Tibial artery (tissue), 4 donors: ENCODE measurements around the gene SF3B6.

Experiments used
- DNase-seq, 2 donors: peaks; one replicate each; pipeline ENCODE4 v3.0.0-alpha.2; 2019
- H3K27ac ChIP-seq, 2 donors: fragments of 200-600 bp; sonication (generic) in 1 of 2; 1 replicate in 1 of 2; 2 replicates in 1 of 2; pipeline ENCODE4 v1.5.1; 2018 to 2019; ENCODE audit warnings: mild to moderate bottlenecking in 1 of 2
- H3K27me3 ChIP-seq, 2 donors: fragments of 200-600 bp; sonication (generic) in 1 of 2; one replicate each; pipeline versions ENCODE4 v1.5.1 to v1.6.0; 2016 to 2019
- H3K36me3 ChIP-seq, 3 donors: fragments of 200-600 bp; sonication (generic) in 2 of 3; one replicate each; pipeline ENCODE4 v1.5.1; 2016 to 2019; ENCODE audit warnings: mild to moderate bottlenecking in 2 of 3
- H3K4me1 ChIP-seq, 4 donors: fragments of 200-600 bp; sonication (generic) in 2 of 4; 1 replicate in 3 of 4; 2 replicates in 1 of 4; pipeline ENCODE4 v1.5.1; 2016 to 2019
- H3K4me3 ChIP-seq, 2 donors: fragments of 200-600 bp; sonication (generic) in 1 of 2; 1 replicate in 1 of 2; 2 replicates in 1 of 2; pipeline ENCODE4 v1.5.1; 2018 to 2019; ENCODE audit warnings: mild to moderate bottlenecking in 2 of 2
- H3K9me3 ChIP-seq, 3 donors: fragments of 200-600 bp; sonication (generic) in 1 of 3; one replicate each; pipeline ENCODE4 v1.5.1; 2016 to 2019
- CTCF ChIP-seq, 2 experiments: fragments of 200-600 bp in 1 of 2; fragments of 450-650 bp in 1 of 2; IDR thresholded peaks; one replicate each; pipeline ENCODE4 v1.5.1; 2017 to 2019; ENCODE audit warnings: antibody characterized with exemption in 2 of 2, mild to moderate bottlenecking in 1 of 2, moderate library complexity in 1 of 2
- intact Hi-C: fragments of 100-400 bp; cut with DNase I; formaldehyde crosslinking; loops from one replicate; pipeline ENCODE4 v1.15.0; 2023; ENCODE audit warnings: low total_unique reads

Gene SF3B6

DNA sequence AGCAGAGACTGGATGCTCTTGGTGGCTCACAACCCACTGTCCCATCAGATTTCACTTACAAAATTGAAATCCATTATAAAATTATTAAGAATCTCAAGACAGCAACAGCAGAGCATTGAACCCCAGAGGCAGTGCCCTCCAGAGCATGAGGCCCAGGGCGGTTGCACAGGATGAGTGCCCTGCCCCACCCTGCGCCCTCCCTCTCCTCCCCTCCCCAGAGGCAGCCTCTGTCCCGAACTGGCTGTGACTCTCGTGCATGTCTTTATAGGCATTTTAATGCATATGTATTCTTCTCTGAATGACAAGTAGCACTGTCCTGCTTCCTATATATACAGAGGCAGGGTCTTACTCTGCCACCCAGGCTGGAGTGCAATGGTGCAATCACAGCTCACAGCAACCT lies 55.9 kb downstream of the SF3B6 start:
- H3K27me3 ChIP-seq: no peaks in the 10 kb centered on the region
- intact Hi-C loops: no loop called here
- TF ChIP-seq CTCF (IDR thresholded peaks at IDR 0.05): no peak
- H3K4me1 ChIP-seq: no peaks in the 10 kb centered on the region
- peaks cover 0 to 40% (median 15%) of the 10 kb centered on the region in 3 donors for H3K36me3 ChIP-seq
- H3K9me3 ChIP-seq: no peaks in the 10 kb centered on the region
- DNase-seq: no peak
- no peak overlapping the region for H3K27ac ChIP-seq
- H3K4me3 ChIP-seq: no peak overlapping the region

DNA sequence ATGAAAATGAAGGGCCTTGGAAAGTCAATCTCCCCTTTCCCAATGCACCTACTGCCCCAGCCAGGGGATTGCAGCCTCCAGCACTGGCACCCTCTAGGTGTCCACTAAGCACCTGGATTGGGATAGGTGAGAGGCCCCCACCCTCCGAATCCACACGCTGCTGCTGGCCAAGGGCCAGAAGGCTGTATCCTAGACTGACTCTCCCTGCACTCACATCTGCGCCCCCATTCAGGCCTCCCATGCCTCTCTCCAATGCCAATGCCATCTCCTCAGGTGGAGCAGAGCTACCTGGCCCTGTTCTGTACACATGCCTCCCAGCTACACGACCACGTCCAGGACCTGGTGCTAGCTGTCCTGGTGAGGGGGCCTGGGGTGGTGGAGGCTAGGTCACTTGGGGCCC lies 56.4 kb downstream of the SF3B6 start:
- Histone ChIP-seq H3K4me3 (no peak overlapping the region), H3K36me3 (peaks cover 0 to 35% (median 12%) of the 10 kb centered on the region in 3 donors), H3K27me3 (no peaks in the 10 kb centered on the region), H3K27ac (no peak overlapping the region), H3K4me1 (no peaks in the 10 kb centered on the region), H3K9me3 (no peaks in the 10 kb centered on the region)
- TF ChIP-seq CTCF (IDR thresholded peaks at IDR 0.05): no peak
- intact Hi-C loops: no loop called here
- no peak for DNase-seq

DNA sequence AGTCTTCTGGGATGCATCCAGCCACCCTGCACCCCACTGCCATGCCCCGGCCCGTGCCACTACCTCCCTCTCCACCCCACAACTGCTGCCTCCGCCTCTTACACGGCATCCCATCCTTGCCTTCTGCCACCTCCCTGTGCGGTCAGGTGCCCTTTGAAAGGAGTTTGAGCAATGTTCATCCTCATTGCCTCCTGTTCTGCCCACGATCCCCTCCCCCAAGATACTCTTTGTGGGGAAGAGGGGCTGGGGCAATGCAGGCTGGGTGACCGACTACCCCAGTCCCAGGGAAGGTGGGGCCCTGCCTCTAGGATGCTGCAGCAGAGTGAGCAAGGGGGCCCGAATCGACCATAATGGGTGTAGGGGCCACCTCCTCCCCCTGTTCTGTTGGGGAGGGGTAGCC lies 57.9 kb downstream of the SF3B6 start:
- DNase-seq: no peak
- Histone ChIP-seq H3K27ac (no peak overlapping the region), H3K4me3 (no peak overlapping the region), H3K36me3 (peaks cover 0 to 20% (median 2%) of the 10 kb centered on the region in 3 donors), H3K27me3 (no peaks in the 10 kb centered on the region), H3K4me1 (no peaks in the 10 kb centered on the region), H3K9me3 (no peaks in the 10 kb centered on the region)
- intact Hi-C loops: no loop called here
- no peak for TF ChIP-seq CTCF (IDR thresholded peaks at IDR 0.05)

GRCh38 chr2:24017711-24018110 lies 58.4 kb downstream of the SF3B6 start:
- no peaks in the 10 kb centered on the region for H3K9me3 ChIP-seq
- intact Hi-C loops: no loop called here
- no peaks in the 10 kb centered on the region for H3K4me1 ChIP-seq
- peaks cover 0 to 15% (median 0%) of the 10 kb centered on the region in 3 donors for H3K36me3 ChIP-seq
- no peak overlapping the region for H3K27ac ChIP-seq
- H3K4me3 ChIP-seq: no peak overlapping the region
- no peak for DNase-seq
- no peaks in the 10 kb centered on the region for H3K27me3 ChIP-seq
- TF ChIP-seq CTCF (IDR thresholded peaks at IDR 0.05): no peak
